Esophagus muscularis mucosa (tissue), 4 donors: Measurements from ENCODE around the gene PFKFB1. TPM values are rescaled to one million over a fixed set of nuclear protein-coding genes. Genes with fewer than 3 reads are reported as not detected.

Experiments used
- DNase-seq: peaks from one replicate; pipeline ENCODE4 v3.0.0-alpha.2; 2017; ENCODE audit errors: extremely low spot score
- H3K27ac ChIP-seq, 4 donors: fragments of 200-600 bp; sonication (generic); replicated peaks in 1 of 4; 1 replicate in 3 of 4; 2 replicates in 1 of 4; pipeline ENCODE4 v1.5.1; 2016 to 2019; ENCODE audit warnings: mild to moderate bottlenecking in 1 of 4
- H3K27me3 ChIP-seq, 4 donors: fragments of 200-600 bp; sonication (generic); one replicate each; pipeline versions ENCODE4 v1.5.1 to v1.6.0; 2016 to 2019
- H3K36me3 ChIP-seq, 4 donors: fragments of 200-600 bp; sonication (generic); one replicate each; pipeline ENCODE4 v1.5.1; 2016 to 2019
- H3K4me1 ChIP-seq, 4 donors: fragments of 200-600 bp; sonication (generic); one replicate each; pipeline ENCODE4 v1.5.1; 2016 to 2019
- H3K4me3 ChIP-seq, 4 donors: fragments of 200-600 bp; sonication (generic); 1 replicate in 2 of 4; 2 replicates in 2 of 4; pipeline ENCODE4 v1.5.1; 2016 to 2019; ENCODE audit warnings: mild to moderate bottlenecking in 4 of 4, moderate library complexity in 1 of 4
- H3K9me3 ChIP-seq, 4 donors: fragments of 200-600 bp; sonication (generic); 1 replicate in 3 of 4; 2 replicates in 1 of 4; pipeline ENCODE4 v1.5.1; 2016 to 2019
- CTCF ChIP-seq, 3 experiments: fragments of 200-600 bp in 2 of 3; fragments of 450-650 bp in 1 of 3; sonication (generic) in 2 of 3; IDR thresholded peaks; one replicate each; pipeline ENCODE4 v1.5.1; 2017 to 2019; ENCODE audit warnings: antibody characterized with exemption in 3 of 3, mild to moderate bottlenecking in 2 of 3, moderate library complexity in 1 of 3
- EP300 ChIP-seq: sonication (generic); formaldehyde crosslinking; IDR thresholded peaks from one replicate; pipeline ENCODE4 v1.6.1; 2017; ENCODE audit warnings: antibody characterized with exemption
- POLR2A ChIP-seq: fragments of 450-650 bp; IDR thresholded peaks from one replicate; pipeline ENCODE4 v1.6.1; 2017; ENCODE audit warnings: antibody characterized with exemption, moderate library complexity, mild to moderate bottlenecking, low read depth
- POLR2AphosphoS5 ChIP-seq, 2 donors: sonication (generic); formaldehyde crosslinking; IDR thresholded peaks; one replicate each; pipeline ENCODE4 v1.6.1; 2017; ENCODE audit warnings: antibody characterized with exemption in 2 of 2
- WGBS: methylation state at CpG from one replicate; pipeline ENCODE4 v1.1.5; 2018; 5-methylcytosine and 5-hydroxymethylcytosine counted together
- intact Hi-C: fragments of 100-400 bp; cut with DNase I; formaldehyde crosslinking; loops from one replicate; pipeline ENCODE4 v1.15.1; 2023
- total RNA-seq, 4 donors: library from RNA; depleted of rRNA; stranded (reverse); fragments of >200 nt; gene quantifications; one replicate each; pipeline versions ENCODE4 v1.1.0 to v1.2.1, GENCODE V29; 2016

PFKFB1 gene
- total RNA-seq, 4 donors from 2014 or later: 0.33 TPM; not detected in 3

DNA sequence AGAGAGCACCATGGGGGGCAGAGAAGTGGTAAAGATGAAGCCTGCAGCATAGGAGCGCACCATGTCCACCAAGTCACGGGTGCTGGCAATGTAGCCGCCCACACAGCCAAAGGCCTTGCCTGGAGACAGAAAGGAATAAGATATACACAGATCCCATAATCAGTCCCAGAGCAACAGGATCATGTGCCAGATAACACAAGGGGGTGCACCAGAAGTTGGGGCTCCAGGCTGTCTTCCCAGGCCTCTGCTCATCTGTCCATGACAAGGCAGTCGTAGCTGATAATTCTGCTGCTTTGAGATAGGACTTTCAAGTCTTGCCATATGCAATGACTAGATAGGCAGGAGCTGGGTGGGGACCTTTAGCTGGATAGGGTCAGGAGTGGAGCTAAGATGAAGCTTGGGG lies 20.9 kb upstream of the PFKFB1 start:
- no peak for DNase-seq

DNA sequence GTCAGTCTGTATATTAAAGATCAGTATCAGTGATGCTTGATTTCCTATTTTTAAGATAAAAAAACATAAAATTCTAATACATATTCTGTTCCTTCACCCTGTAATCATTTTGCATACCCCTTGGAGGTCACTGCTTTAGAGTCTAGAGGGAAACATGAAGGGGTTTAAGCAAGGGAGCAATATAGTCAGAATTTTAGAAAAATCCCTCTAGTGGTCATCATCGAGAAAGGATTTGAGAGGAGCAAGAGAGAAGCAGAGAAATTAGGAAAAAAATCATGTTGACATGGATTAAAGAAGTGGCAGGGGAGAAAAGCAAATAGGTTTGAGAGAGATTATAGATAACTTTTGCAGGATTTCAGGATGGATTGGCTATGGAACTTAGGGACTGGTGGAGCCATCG lies 17.3 kb upstream of the PFKFB1 start:
- Histone ChIP-seq H3K4me1 (peaks cover 0 to 4% (median 2%) of the 10 kb centered on the region in 4 donors), H3K36me3 (peaks cover 0 to 11% (median 4%) of the 10 kb centered on the region in 4 donors), H3K4me3 (no peak overlapping the region), H3K27ac (no peak overlapping the region), H3K9me3 (no peaks in the 10 kb centered on the region), H3K27me3 (no peaks in the 10 kb centered on the region)
- WGBS: 42% methylated on average over 2 of the region's 2 CpGs
- no peak for DNase-seq
- intact Hi-C loops: no loop called here
- TF ChIP-seq EP300 (no peak), POLR2AphosphoS5 (IDR thresholded peaks at IDR 0.05) (no peak), CTCF (IDR thresholded peaks at IDR 0.05) (no peak), POLR2A (no peak)

More for the DNA sequence above, 20.9 kb upstream of the PFKFB1 start:
- Histone ChIP-seq H3K4me3 (no peak overlapping the region), H3K36me3 (no peaks in the 10 kb centered on the region), H3K27ac (no peak overlapping the region), H3K9me3 (no peaks in the 10 kb centered on the region), H3K4me1 (no peaks in the 10 kb centered on the region), H3K27me3 (no peaks in the 10 kb centered on the region)
- 86% methylated on average over 4 of the region's 4 CpGs for WGBS
- intact Hi-C loops: no loop called here
- no peak for TF ChIP-seq EP300
- TF ChIP-seq POLR2A: no peak

DNA sequence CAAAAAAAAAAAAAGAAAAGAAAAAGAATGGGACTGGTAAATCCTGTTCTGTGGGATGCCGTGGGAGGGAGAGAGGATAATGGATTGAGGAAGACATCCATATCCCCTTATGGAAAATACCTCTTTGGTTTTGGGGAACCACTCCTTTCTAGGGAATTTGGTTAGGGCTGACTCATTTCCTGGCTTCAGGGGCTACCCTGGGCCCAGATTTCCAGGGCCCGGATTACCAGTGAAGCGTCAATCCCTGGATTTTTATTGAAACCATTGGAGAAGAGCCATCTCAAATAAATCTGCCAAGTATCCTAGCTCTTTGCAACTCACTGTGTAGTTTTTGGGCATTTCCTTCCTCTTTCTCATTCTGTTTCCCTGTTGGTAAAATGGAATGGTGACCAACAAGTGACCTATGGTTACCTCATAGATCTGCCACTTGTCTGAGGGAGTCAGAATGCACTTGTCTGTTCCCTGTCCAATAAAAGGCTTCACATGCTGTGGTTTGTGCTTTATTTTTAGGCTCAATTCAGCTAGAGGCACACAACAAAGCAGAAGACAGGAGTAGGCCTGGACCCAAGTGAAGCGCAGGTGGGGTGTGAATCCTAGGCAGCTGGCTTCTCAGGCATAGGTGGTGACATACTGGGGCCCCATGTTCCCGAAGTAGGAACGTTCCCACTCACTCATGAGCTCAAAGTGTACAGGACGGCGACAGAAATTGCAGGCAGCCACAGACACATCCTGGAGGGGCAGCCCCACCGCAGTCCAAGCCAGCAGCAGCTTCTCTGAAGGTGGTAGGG lies 14.8 kb upstream of the PFKFB1 start:
- no peak for DNase-seq
- 54% methylated on average over 9 of the region's 9 CpGs for WGBS
- intact Hi-C loops: loop anchor here (10.0 kb wide), 1 partner anchor 146 kb away; no protein-coding TSS in a partner anchor
- H3K9me3 ChIP-seq: no peaks in the 10 kb centered on the region
- H3K27me3 ChIP-seq: no peaks in the 10 kb centered on the region
- no peak overlapping the region for H3K4me3 ChIP-seq
- peaks cover 0 to 4% (median 2%) of the 10 kb centered on the region in 4 donors for H3K4me1 ChIP-seq
- peaks cover 3 to 35% (median 20%) of the 10 kb centered on the region in 4 donors for H3K36me3 ChIP-seq
- no peak overlapping the region for H3K27ac ChIP-seq
- TF ChIP-seq POLR2A (no peak), POLR2AphosphoS5 (IDR thresholded peaks at IDR 0.05) (no peak), EP300 (no peak), CTCF (IDR thresholded peaks at IDR 0.05) (no peak)

GRCh38 chrX:55007656-55008055 lies 13.7 kb upstream of the PFKFB1 start:
- Histone ChIP-seq H3K27ac (no peak overlapping the region), H3K4me3 (no peak overlapping the region), H3K27me3 (no peaks in the 10 kb centered on the region), H3K36me3 (peaks cover 5 to 46% (median 24%) of the 10 kb centered on the region in 4 donors), H3K4me1 (peaks cover 0 to 4% (median 2%) of the 10 kb centered on the region in 4 donors), H3K9me3 (no peaks in the 10 kb centered on the region)
- no peak for TF ChIP-seq CTCF (IDR thresholded peaks at IDR 0.05)
- no peak for TF ChIP-seq POLR2A
- no peak for TF ChIP-seq EP300
- no peak for TF ChIP-seq POLR2AphosphoS5 (IDR thresholded peaks at IDR 0.05)
- DNase-seq: no peak
- 67% methylated on average over 6 of the region's 6 CpGs for WGBS
- intact Hi-C loops: loop anchor here (10.0 kb wide), 1 partner anchor 147 kb away; no protein-coding TSS in a partner anchor

DNA sequence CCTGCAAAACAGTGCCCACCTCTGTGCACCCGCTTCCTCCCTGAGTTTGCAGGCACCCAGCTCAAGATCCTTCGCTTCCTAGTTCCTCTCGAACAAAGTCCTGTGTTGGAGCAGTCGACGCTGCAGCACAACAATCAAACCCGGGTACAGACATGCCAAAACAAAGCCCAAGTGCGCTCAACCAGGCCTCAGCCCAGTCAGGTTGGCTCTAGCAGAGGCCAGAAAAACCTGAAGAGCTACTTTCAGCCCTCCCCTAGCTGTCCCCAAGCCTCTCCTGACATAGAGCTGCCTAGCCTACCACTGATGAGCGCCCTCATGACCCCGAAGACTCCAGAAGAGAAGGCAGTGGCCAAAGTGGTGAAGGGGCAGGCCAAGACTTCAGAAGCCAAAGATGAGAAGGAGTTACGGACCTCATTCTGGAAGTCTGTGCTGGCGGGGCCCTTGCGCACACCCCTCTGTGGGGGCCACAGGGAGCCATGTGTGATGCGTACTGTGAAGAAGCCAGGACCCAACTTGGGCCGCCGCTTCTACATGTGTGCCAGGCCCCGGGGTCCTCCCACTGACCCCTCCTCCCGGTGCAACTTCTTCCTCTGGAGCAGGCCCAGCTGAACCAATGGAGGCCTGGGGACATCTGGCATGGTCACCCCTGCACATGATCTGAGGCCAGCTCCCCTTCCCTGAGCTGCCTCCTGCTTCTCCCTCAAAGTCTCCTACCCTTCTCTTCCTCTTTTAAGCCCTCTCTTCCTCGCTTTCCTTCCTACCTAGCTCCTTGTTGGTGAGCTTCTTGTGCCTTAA lies 13.0 kb upstream of the PFKFB1 start:
- H3K27ac ChIP-seq: no peak overlapping the region
- H3K4me1 ChIP-seq: peaks cover 0 to 4% (median 2%) of the 10 kb centered on the region in 4 donors
- DNase-seq: no peak
- no peak overlapping the region for H3K4me3 ChIP-seq
- TF ChIP-seq POLR2A: no peak
- TF ChIP-seq EP300: no peak
- TF ChIP-seq CTCF (IDR thresholded peaks at IDR 0.05): no peak
- no peak for TF ChIP-seq POLR2AphosphoS5 (IDR thresholded peaks at IDR 0.05)
- H3K27me3 ChIP-seq: no peaks in the 10 kb centered on the region
- H3K9me3 ChIP-seq: no peaks in the 10 kb centered on the region
- WGBS: 84% methylated on average over 13 of the region's 18 CpGs
- H3K36me3 ChIP-seq: peaks cover 5 to 52% (median 28%) of the 10 kb centered on the region in 4 donors
- intact Hi-C loops: loop anchor here (10.0 kb wide), 1 partner anchor 148 kb away; no protein-coding TSS in a partner anchor
